Lung (tissue), 12 donors: ENCODE measurements around the gene LMTK2. TPM values are rescaled to one million over a fixed set of nuclear protein-coding genes. Genes with fewer than 3 reads are reported as not detected.

Experiments
- ATAC-seq: fragments of 200-7000 bp; cut with Tn5 transposase; one replicate; pipeline ENCODE4 v1.9.1; 2020; ENCODE audit warnings: moderate number of reproducible peaks; ENCODE audit not compliant: insufficient read depth, low FRiP score
- DNase-seq, 3 donors: peaks; one replicate each; pipeline ENCODE4 v3.0.0-alpha.2; 2013 to 2017
- H3K27ac ChIP-seq, 2 donors: one replicate each; pipeline ENCODE4 v1.5.1; 2013; ENCODE audit warnings: mild to moderate bottlenecking in 2 of 2, moderate library complexity in 2 of 2, control low read depth in 1 of 2, inconsistent platforms in 1 of 2, low read depth in 1 of 2, low read length in 1 of 2
- H3K27me3 ChIP-seq, 3 donors: one replicate each; pipeline ENCODE4 v1.5.1; 2013; ENCODE audit warnings: low read length in 2 of 3; ENCODE audit not compliant: control insufficient read depth in 3 of 3, insufficient read depth in 3 of 3
- H3K36me3 ChIP-seq, 4 donors: one replicate each; pipeline ENCODE4 v1.5.1; 2013; ENCODE audit warnings: low read length in 4 of 4, mild to moderate bottlenecking in 1 of 4, moderate library complexity in 1 of 4; ENCODE audit not compliant: control insufficient read depth in 4 of 4, insufficient read depth in 4 of 4
- H3K4me1 ChIP-seq, 5 donors: one replicate each; pipeline ENCODE4 v1.5.1; 2013; ENCODE audit warnings: low read length in 5 of 5, mild to moderate bottlenecking in 2 of 5, moderate library complexity in 1 of 5; ENCODE audit not compliant: control insufficient read depth in 5 of 5, insufficient read depth in 5 of 5
- H3K4me3 ChIP-seq: one replicate; pipeline ENCODE4 v1.5.1; 2013; ENCODE audit warnings: mild to moderate bottlenecking, control low read depth, moderate library complexity
- H3K9ac ChIP-seq, 2 donors: one replicate each; pipeline ENCODE4 v1.5.1; 2013; ENCODE audit warnings: low read length in 2 of 2, control low read depth in 1 of 2; ENCODE audit not compliant: insufficient read depth in 1 of 2
- H3K9me3 ChIP-seq, 4 donors: one replicate each; pipeline ENCODE4 v1.5.1; 2013; ENCODE audit warnings: low read length in 3 of 4, mild to moderate bottlenecking in 1 of 4, moderate library complexity in 1 of 4; ENCODE audit not compliant: control insufficient read depth in 4 of 4, insufficient read depth in 3 of 4
- WGBS, 2 donors: extraction: QIAGEN DNeasy Blood & Tissue Kit; methylation state at CpG; one replicate each; pipeline ENCODE4 v1.1.7; 2013; 5-methylcytosine and 5-hydroxymethylcytosine counted together
- polyA plus RNA-seq, 2 donors: library from polyadenylated mRNA; stranded (reverse); fragments of 200-250 nt; gene quantifications; one replicate each; pipeline ENCODE4 v1.2.1, GENCODE V29; 2013
- total RNA-seq, 2 donors: library from RNA; depleted of rRNA in 1 of 2; stranded (reverse); fragments of >200 nt in 1 of 2; gene quantifications; one replicate each; pipeline ENCODE4 v1.2.1, GENCODE V29; 2014 to 2021
- TF ChIP-seq, protein P1 (sequence below): IDR thresholded peaks from 2 replicates; pipeline ENCODE4 v1.5.1; 2012; ENCODE audit warnings: mild to moderate bottlenecking; ENCODE audit errors: control extremely low read depth, extremely low read depth
- donor health status: control.
- donor health status: control.
- donor health status: Bipolar disorder and iron deficiency.
- donor health status: healthy.
- donor health status: DM: yes; HTN: yes; CAD: no.

The LMTK2 gene
- total and polyA plus RNA-seq, 4 donors: 6.6 to 25.8 (median 15.7) TPM

DNA sequence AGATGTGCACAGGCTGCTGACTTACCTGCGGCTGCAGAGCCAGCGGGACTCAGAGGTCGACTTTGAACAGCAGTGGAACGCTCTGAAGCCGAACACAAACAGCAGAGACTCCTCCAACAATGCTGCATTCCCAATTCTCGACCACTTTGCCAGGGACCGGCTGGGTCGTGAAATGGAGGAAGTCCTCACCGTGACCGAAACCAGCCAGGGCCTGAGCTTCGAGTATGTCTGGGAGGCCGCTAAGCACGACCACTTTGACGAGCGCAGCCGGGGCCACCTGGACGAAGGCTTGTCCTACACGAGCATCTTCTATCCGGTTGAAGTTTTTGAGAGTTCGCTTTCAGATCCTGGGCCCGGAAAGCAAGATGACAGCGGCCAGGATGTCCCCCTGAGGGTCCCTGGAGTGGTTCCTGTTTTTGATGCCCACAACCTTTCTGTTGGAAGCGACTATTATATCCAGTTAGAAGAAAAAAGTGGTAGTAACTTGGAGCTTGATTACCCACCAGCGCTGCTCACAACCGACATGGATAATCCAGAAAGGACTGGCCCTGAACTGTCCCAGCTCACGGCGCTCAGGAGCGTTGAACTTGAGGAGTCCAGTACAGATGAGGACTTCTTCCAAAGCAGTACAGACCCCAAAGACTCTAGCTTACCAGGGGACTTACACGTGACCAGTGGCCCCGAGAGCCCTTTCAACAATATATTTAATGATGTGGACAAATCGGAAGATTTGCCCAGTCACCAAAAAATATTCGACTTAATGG, 85.2 kb downstream of the LMTK2 start:
- H3K4me3 ChIP-seq: no peak overlapping the region
- no peak overlapping the region for H3K27ac ChIP-seq
- ATAC-seq (no peak), DNase-seq (no peak)
- no peaks in the 10 kb centered on the region for H3K4me1 ChIP-seq
- TF ChIP-seq, protein P1, sequence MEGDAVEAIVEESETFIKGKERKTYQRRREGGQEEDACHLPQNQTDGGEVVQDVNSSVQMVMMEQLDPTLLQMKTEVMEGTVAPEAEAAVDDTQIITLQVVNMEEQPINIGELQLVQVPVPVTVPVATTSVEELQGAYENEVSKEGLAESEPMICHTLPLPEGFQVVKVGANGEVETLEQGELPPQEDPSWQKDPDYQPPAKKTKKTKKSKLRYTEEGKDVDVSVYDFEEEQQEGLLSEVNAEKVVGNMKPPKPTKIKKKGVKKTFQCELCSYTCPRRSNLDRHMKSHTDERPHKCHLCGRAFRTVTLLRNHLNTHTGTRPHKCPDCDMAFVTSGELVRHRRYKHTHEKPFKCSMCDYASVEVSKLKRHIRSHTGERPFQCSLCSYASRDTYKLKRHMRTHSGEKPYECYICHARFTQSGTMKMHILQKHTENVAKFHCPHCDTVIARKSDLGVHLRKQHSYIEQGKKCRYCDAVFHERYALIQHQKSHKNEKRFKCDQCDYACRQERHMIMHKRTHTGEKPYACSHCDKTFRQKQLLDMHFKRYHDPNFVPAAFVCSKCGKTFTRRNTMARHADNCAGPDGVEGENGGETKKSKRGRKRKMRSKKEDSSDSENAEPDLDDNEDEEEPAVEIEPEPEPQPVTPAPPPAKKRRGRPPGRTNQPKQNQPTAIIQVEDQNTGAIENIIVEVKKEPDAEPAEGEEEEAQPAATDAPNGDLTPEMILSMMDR: no peak
- H3K9ac ChIP-seq: no peak overlapping the region
- peaks cover 0 to 3% (median 0%) of the 10 kb centered on the region in 4 donors for H3K9me3 ChIP-seq
- no peaks in the 10 kb centered on the region for H3K27me3 ChIP-seq
- 96 to 97% methylated on average over 32 of the region's 32 CpGs for WGBS, 2 donors
- H3K36me3 ChIP-seq: peaks cover 16 to 29% (median 22%) of the 10 kb centered on the region in 4 donors

DNA sequence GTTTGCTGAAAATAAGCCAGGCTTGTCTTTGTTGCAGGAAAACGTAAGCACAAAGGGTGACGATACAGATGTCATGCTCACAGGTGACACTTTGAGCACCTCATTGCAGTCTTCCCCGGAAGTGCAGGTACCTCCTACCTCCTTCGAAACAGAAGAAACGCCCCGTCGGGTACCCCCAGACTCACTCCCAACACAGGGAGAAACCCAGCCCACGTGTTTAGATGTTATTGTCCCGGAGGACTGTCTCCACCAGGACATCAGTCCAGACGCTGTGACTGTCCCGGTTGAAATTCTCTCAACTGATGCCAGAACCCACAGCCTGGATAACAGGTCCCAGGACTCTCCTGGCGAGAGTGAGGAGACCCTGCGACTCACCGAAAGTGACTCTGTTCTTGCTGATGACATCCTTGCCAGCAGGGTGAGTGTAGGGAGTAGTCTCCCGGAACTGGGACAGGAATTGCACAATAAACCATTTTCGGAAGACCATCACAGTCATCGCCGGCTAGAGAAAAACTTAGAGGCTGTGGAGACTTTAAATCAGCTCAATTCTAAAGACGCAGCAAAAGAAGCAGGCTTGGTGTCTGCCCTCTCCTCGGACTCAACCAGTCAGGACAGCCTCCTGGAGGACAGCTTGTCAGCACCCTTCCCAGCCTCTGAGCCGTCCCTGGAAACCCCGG, 86.3 kb downstream of the LMTK2 start:
- H3K27ac ChIP-seq: no peak overlapping the region
- no peak for ATAC-seq
- H3K36me3 ChIP-seq: peaks cover 13 to 29% (median 21%) of the 10 kb centered on the region in 4 donors
- no peak overlapping the region for H3K4me3 ChIP-seq
- no peaks in the 10 kb centered on the region for H3K4me1 ChIP-seq
- DNase-seq: no peak
- 94 to 96% methylated on average over 22 of the region's 22 CpGs for WGBS, 2 donors
- no peaks in the 10 kb centered on the region for H3K27me3 ChIP-seq
- TF ChIP-seq, protein P1: no peak
- H3K9me3 ChIP-seq: peaks cover 0 to 3% (median 0%) of the 10 kb centered on the region in 4 donors
- H3K9ac ChIP-seq: no peak overlapping the region

DNA sequence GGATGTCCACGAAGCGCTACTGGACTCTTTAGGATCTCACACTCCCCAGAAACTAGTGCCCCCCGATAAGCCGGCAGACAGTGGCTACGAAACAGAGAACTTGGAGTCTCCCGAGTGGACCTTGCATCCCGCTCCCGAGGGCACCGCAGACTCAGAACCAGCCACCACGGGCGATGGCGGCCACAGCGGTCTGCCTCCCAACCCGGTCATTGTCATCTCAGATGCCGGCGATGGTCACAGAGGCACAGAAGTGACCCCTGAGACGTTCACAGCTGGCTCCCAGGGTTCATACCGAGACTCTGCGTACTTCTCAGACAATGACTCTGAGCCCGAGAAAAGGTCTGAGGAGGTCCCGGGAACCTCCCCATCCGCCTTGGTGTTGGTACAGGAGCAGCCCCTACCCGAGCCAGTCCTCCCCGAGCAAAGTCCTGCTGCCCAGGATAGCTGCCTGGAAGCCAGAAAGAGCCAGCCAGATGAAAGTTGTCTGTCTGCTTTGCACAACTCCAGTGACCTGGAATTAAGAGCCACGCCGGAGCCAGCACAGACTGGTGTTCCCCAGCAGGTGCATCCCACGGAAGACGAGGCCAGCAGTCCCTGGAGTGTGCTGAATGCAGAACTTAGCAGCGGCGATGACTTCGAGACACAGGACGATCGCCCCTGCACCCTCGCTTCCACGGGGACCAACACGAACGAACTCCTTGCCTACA, 87.0 kb downstream of the LMTK2 start:
- H3K36me3 ChIP-seq: peaks cover 11 to 29% (median 21%) of the 10 kb centered on the region in 4 donors
- no peaks in the 10 kb centered on the region for H3K4me1 ChIP-seq
- no peaks in the 10 kb centered on the region for H3K27me3 ChIP-seq
- ATAC-seq (no peak), DNase-seq (no peak)
- WGBS, 2 donors: 96 to 98% methylated on average over 37 of the region's 37 CpGs
- no peak overlapping the region for H3K27ac ChIP-seq
- TF ChIP-seq, protein P1: no peak
- no peak overlapping the region for H3K4me3 ChIP-seq
- H3K9ac ChIP-seq: no peak overlapping the region
- peaks cover 0 to 3% (median 0%) of the 10 kb centered on the region in 4 donors for H3K9me3 ChIP-seq
